Lower lobe of right lung (tissue), 2 donors: ENCODE results near the gene FUT8. TPM values are rescaled to one million over a fixed set of nuclear protein-coding genes. Genes with fewer than 3 reads are reported as not detected.

Experiments used
- ATAC-seq, 2 donors: fragments of 200-7000 bp; cut with Tn5 transposase; one replicate each; pipeline ENCODE4 v1.9.1; 2020 to 2022; ENCODE audit warnings: mild to moderate bottlenecking in 2 of 2, moderate library complexity in 2 of 2
- DNase-seq: peaks from one replicate; pipeline ENCODE4 v3.0.0-alpha.2; 2020
- H3K27ac ChIP-seq: fragments of 200-600 bp; one replicate; pipeline ENCODE4 v1.8.0; 2022
- H3K27me3 ChIP-seq: fragments of 200-600 bp; one replicate; pipeline ENCODE4 v1.8.0; 2022; ENCODE audit warnings: low read depth
- H3K36me3 ChIP-seq: fragments of 200-600 bp; one replicate; pipeline ENCODE4 v1.8.0; 2022; ENCODE audit warnings: mild to moderate bottlenecking
- H3K4me1 ChIP-seq: fragments of 200-600 bp; one replicate; pipeline ENCODE4 v1.8.0; 2022
- H3K4me3 ChIP-seq: fragments of 200-600 bp; one replicate; pipeline ENCODE4 v1.8.0; 2022; ENCODE audit warnings: mild to moderate bottlenecking
- H3K9me3 ChIP-seq: fragments of 200-600 bp; one replicate; pipeline ENCODE4 v1.8.0; 2022
- CTCF ChIP-seq: fragments of 200-600 bp; IDR thresholded peaks from one replicate; pipeline ENCODE4 v1.8.0; 2022; ENCODE audit warnings: antibody characterized with exemption, mild to moderate bottlenecking
- intact Hi-C: fragments of 100-400 bp; cut with DNase I; formaldehyde crosslinking; loops from one replicate; pipeline ENCODE4 v1.11.0; 2022
- total RNA-seq: library from RNA; stranded (reverse); fragmentation: NEBNext Ultra II Directional; extraction: Animal tissue kit (Norgen Biotek cat#: 25700); gene quantifications from one replicate; pipeline ENCODE4 v1.2.1, GENCODE V29; 2021
- donor health status: DM: no; HTN: yes; CAD: no; lungs with severe emphysema.

Gene FUT8
- total RNA-seq, 1 donor from 2014 or later: 46.1 TPM

DNA sequence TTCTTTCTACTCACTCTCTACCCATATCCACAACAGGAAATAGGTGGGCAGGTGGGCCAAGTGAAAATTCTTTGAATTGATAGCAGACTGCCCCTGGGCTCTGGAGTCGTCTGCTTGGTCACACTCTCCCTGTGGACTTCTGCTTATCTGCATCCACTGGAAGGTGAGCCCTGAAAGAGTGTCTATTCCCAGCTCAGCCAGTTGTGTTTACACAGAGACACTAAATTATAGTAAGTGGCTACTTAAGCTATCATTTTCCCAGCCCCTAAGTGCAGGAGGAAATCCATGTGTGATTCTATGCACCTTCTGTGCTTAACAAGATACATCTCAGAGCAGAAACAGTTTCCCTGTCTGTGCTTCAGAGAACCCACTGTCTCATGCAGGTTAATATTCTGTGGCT is 338.4 kb downstream of the FUT8 start:
- Histone ChIP-seq H3K27me3 (no peaks in the 10 kb centered on the region), H3K9me3 (no peaks in the 10 kb centered on the region), H3K4me3 (no peak overlapping the region), H3K4me1 (no peaks in the 10 kb centered on the region), H3K27ac (no peak overlapping the region), H3K36me3 (no peaks in the 10 kb centered on the region)
- no peak for ATAC-seq
- no peak for DNase-seq
- intact Hi-C loops: no loop called here
- no peak for TF ChIP-seq CTCF

DNA sequence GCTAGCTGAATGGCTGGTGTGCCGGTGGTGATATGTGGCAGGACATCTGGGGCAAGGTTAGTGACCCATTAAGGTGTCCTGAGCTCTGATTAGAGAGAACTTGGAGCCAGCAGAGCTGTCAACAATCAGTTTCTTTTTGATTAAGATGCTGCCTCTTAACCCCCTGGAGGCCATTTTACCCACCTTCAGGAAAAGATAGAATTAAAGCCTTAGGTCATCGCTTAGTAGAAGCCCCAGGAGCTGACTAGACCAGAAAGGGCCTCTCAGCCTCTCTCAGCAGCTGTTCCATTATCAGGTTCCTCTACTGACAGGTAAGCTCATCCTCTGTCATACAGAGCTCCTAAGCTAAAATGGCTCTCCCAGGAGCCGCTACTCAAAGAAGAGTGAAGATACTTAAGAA is 339.0 kb downstream of the FUT8 start:
- Histone ChIP-seq H3K9me3 (no peaks in the 10 kb centered on the region), H3K27me3 (no peaks in the 10 kb centered on the region), H3K4me1 (no peaks in the 10 kb centered on the region), H3K36me3 (no peaks in the 10 kb centered on the region), H3K27ac (no peak overlapping the region), H3K4me3 (no peak overlapping the region)
- DNase-seq: no peak
- intact Hi-C loops: no loop called here
- no peak for TF ChIP-seq CTCF
- no peak for ATAC-seq

GRCh38 chr14:65753061-65753460 is 340.5 kb downstream of the FUT8 start:
- Histone ChIP-seq H3K4me1 (no peaks in the 10 kb centered on the region), H3K9me3 (no peaks in the 10 kb centered on the region), H3K27ac (no peak overlapping the region), H3K36me3 (no peaks in the 10 kb centered on the region), H3K4me3 (no peak overlapping the region), H3K27me3 (no peaks in the 10 kb centered on the region)
- TF ChIP-seq CTCF: no peak
- DNase-seq (no peak), ATAC-seq (no peak)
- intact Hi-C loops: no loop called here

DNA sequence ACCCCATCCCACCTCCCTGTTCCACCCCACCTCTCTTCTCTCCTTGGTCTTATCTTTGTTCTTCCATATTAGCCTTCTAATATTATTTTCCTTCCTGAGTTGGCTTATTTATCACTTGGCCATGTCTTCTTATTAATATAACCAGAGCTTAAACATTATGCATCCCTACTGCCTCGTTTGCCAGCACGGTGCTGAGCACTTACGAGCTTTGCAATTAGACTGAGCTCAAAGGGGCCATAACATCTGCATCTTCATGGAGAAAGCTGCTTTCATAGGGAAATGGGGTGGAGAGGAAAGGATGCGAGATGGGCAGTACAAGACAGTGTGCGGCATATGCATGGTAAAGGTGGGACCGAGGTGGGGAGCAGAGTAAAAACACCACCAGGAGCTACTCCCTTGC is 342.8 kb downstream of the FUT8 start:
- H3K27ac ChIP-seq: no peak overlapping the region
- H3K9me3 ChIP-seq: no peaks in the 10 kb centered on the region
- ATAC-seq (no peak), DNase-seq (no peak)
- H3K4me1 ChIP-seq: no peaks in the 10 kb centered on the region
- intact Hi-C loops: no loop called here
- no peak for TF ChIP-seq CTCF
- H3K4me3 ChIP-seq: no peak overlapping the region
- no peaks in the 10 kb centered on the region for H3K27me3 ChIP-seq
- H3K36me3 ChIP-seq: no peaks in the 10 kb centered on the region

GRCh38 chr14:65756880-65757279 is 344.4 kb downstream of the FUT8 start:
- no peak for TF ChIP-seq CTCF
- intact Hi-C loops: no loop called here
- ATAC-seq (no peak), DNase-seq (no peak)
- Histone ChIP-seq H3K36me3 (no peaks in the 10 kb centered on the region), H3K4me3 (no peak overlapping the region), H3K9me3 (no peaks in the 10 kb centered on the region), H3K27me3 (no peaks in the 10 kb centered on the region), H3K27ac (no peak overlapping the region), H3K4me1 (no peaks in the 10 kb centered on the region)

GRCh38 chr14:65769151-65769550 is 356.6 kb downstream of the FUT8 start:
- H3K27ac ChIP-seq: no peak overlapping the region
- ATAC-seq: no peak
- H3K4me1 ChIP-seq: no peaks in the 10 kb centered on the region
- no peaks in the 10 kb centered on the region for H3K9me3 ChIP-seq
- no peak overlapping the region for H3K4me3 ChIP-seq
- no peak for DNase-seq
- H3K27me3 ChIP-seq: no peaks in the 10 kb centered on the region
- no peak for TF ChIP-seq CTCF
- intact Hi-C loops: no loop called here
- no peaks in the 10 kb centered on the region for H3K36me3 ChIP-seq
